Mesenchymal stem cell (in vitro differentiated cells and primary cell): ENCODE results near the gene PTPRD.

Experiments
- DNase-seq: peaks from one replicate; pipeline ENCODE4 v3.0.0-alpha.2; 2013
- H2AFZ ChIP-seq: one replicate; pipeline ENCODE4 v1.6.1; 2013; ENCODE audit warnings: low read depth, mild to moderate bottlenecking, control low read depth, inconsistent platforms, low read length, moderate library complexity
- H2AK5ac ChIP-seq: 2 replicates; pipeline ENCODE4 v1.6.1; 2013; ENCODE audit warnings: low read length, moderate library complexity, mild to moderate bottlenecking, inconsistent platforms; ENCODE audit not compliant: severe bottlenecking
- H2BK120ac ChIP-seq: one replicate; pipeline ENCODE4 v1.6.1; 2013; ENCODE audit warnings: low read depth, mild to moderate bottlenecking, inconsistent platforms, low read length, moderate library complexity
- H2BK12ac ChIP-seq, 2 experiments: one replicate each; pipeline ENCODE4 v1.6.1; 2013; ENCODE audit warnings: inconsistent platforms in 2 of 2, low read length in 2 of 2, mild to moderate bottlenecking in 2 of 2, moderate library complexity in 2 of 2, control low read depth in 1 of 2
- H2BK15ac ChIP-seq: one replicate; pipeline ENCODE4 v1.6.1; 2013; ENCODE audit warnings: mild to moderate bottlenecking, low read depth, inconsistent platforms; ENCODE audit not compliant: poor library complexity, severe bottlenecking
- H2BK5ac ChIP-seq: 2 replicates; pipeline ENCODE4 v1.6.1; 2013; ENCODE audit warnings: low read depth, mild to moderate bottlenecking, low read length, control low read depth, inconsistent platforms; ENCODE audit not compliant: poor library complexity, severe bottlenecking
- H3K14ac ChIP-seq, 2 experiments: one replicate each; pipeline ENCODE4 v1.6.1; 2013; ENCODE audit warnings: inconsistent platforms in 2 of 2, low read length in 2 of 2, control low read depth in 1 of 2, mild to moderate bottlenecking in 1 of 2, moderate library complexity in 1 of 2
- H3K18ac ChIP-seq, 2 experiments: one replicate each; pipeline ENCODE4 v1.6.1; 2013; ENCODE audit warnings: inconsistent platforms in 2 of 2, low read length in 2 of 2, control low read depth in 1 of 2, low read depth in 1 of 2, mild to moderate bottlenecking in 1 of 2
- H3K23ac ChIP-seq, 2 experiments: one replicate each; pipeline ENCODE4 v1.6.1; 2013; ENCODE audit warnings: inconsistent platforms in 2 of 2, low read length in 2 of 2, mild to moderate bottlenecking in 2 of 2, moderate library complexity in 2 of 2, control low read depth in 1 of 2
- H3K27ac ChIP-seq: 2 replicates; pipeline ENCODE4 v1.5.1; 2013; ENCODE audit warnings: mild to moderate bottlenecking, moderate library complexity, low read length, control low read depth, inconsistent platforms; ENCODE audit not compliant: poor library complexity, severe bottlenecking
- H3K27me3 ChIP-seq, 2 experiments: 2 replicates each; pipeline versions ENCODE4 v1.6.1 to v1.7.0; 2013; ENCODE audit warnings: low read length in 2 of 2, mild to moderate bottlenecking in 2 of 2, moderate library complexity in 2 of 2, control low read depth in 1 of 2, inconsistent platforms in 1 of 2; ENCODE audit not compliant: control insufficient read depth in 1 of 2, insufficient read depth in 1 of 2
- H3K36me3 ChIP-seq, 2 experiments: 2 replicates each; pipeline versions ENCODE4 v1.6.1 to v1.7.0; 2013; ENCODE audit warnings: low read length in 2 of 2, control low read depth in 1 of 2, inconsistent platforms in 1 of 2, low read depth in 1 of 2, mild to moderate bottlenecking in 1 of 2; ENCODE audit not compliant: insufficient read depth in 2 of 2, control insufficient read depth in 1 of 2
- H3K4ac ChIP-seq, 2 experiments: one replicate each; pipeline ENCODE4 v1.6.1; 2013; ENCODE audit warnings: inconsistent platforms in 2 of 2, low read length in 2 of 2, mild to moderate bottlenecking in 2 of 2, moderate library complexity in 2 of 2, control low read depth in 1 of 2, low read depth in 1 of 2
- H3K4me1 ChIP-seq: 2 replicates; pipeline ENCODE4 v1.6.1; 2013; ENCODE audit warnings: low read depth, low read length, control low read depth; ENCODE audit not compliant: control insufficient read depth, insufficient read depth
- H3K4me2 ChIP-seq: 2 replicates; pipeline ENCODE4 v1.6.1; 2013; ENCODE audit warnings: low read length, mild to moderate bottlenecking, inconsistent platforms; ENCODE audit not compliant: poor library complexity, severe bottlenecking
- H3K4me3 ChIP-seq, 2 experiments: 2 replicates each; pipeline versions ENCODE4 v1.5.1 to v1.7.0; 2013; ENCODE audit warnings: low read length in 2 of 2, mild to moderate bottlenecking in 2 of 2, control low read depth in 1 of 2, low read depth in 1 of 2; ENCODE audit not compliant: insufficient read depth in 1 of 2
- H3K79me1 ChIP-seq: replicated peaks from 2 replicates; pipeline ENCODE4 v1.6.1; 2013; ENCODE audit warnings: mild to moderate bottlenecking, control low read depth, low read length, inconsistent platforms; ENCODE audit not compliant: poor library complexity, severe bottlenecking
- H3K9ac ChIP-seq: 2 replicates; pipeline ENCODE4 v1.7.0; 2013; ENCODE audit warnings: mild to moderate bottlenecking, low read length, moderate library complexity
- H3K9me3 ChIP-seq: 2 replicates; pipeline ENCODE4 v1.7.0; 2013; ENCODE audit warnings: mild to moderate bottlenecking, low read length; ENCODE audit not compliant: control insufficient read depth
- H4K8ac ChIP-seq: one replicate; pipeline ENCODE4 v1.6.1; 2013; ENCODE audit warnings: inconsistent platforms, mild to moderate bottlenecking, low read length, moderate library complexity
- H4K91ac ChIP-seq: one replicate; pipeline ENCODE4 v1.6.1; 2013; ENCODE audit warnings: mild to moderate bottlenecking, low read length, inconsistent platforms
- WGBS: methylation state at CpG from one replicate; pipeline ENCODE4 v1.1.7; 2013; ENCODE audit warnings: mixed read lengths; 5-methylcytosine and 5-hydroxymethylcytosine counted together

Gene PTPRD

GRCh38 chr9:8727191-8727590 lies 1885.6 kb downstream of the PTPRD start:
- Histone ChIP-seq H3K14ac (no peak overlapping the region), H3K27ac (no peak overlapping the region), H3K79me1 (peaks cover 1% of the 10 kb centered on the region)

GRCh38 chr9:8726692-8727091 lies 1886.1 kb downstream of the PTPRD start:
- H2BK5ac ChIP-seq, result no peak overlapping the region
- peaks cover 3% of the 10 kb centered on the region for H3K79me1 ChIP-seq
- no peak for DNase-seq
- no peak overlapping the region for H3K9ac ChIP-seq
- H3K4me3 ChIP-seq, result no peak overlapping the region
- no peak overlapping the region for H4K91ac ChIP-seq
- H3K18ac ChIP-seq, result peak overlapping the region in 1 of 2 experiments; percentile 21
- no peak overlapping the region for H2BK12ac ChIP-seq
- H3K27me3 ChIP-seq, result no peaks in the 10 kb centered on the region
- no peak overlapping the region for H2AK5ac ChIP-seq
- H2BK15ac ChIP-seq, result no peak overlapping the region
- H3K23ac ChIP-seq, result no peak overlapping the region
- no peak overlapping the region for H3K27ac ChIP-seq
- peaks cover 1% of the 10 kb centered on the region for H3K4me1 ChIP-seq
- H2BK120ac ChIP-seq, result no peak overlapping the region
- no peak overlapping the region for H3K4me2 ChIP-seq
- no peak overlapping the region for H3K4ac ChIP-seq
- H4K8ac ChIP-seq, result no peak overlapping the region
- no peaks in the 10 kb centered on the region for H3K9me3 ChIP-seq
- WGBS, result 97% methylated on average over 4 of the region's 4 CpGs
- no peaks in the 10 kb centered on the region for H3K36me3 ChIP-seq
- H2AFZ ChIP-seq, result no peak overlapping the region
- no peak overlapping the region for H3K14ac ChIP-seq

More at GRCh38 chr9:8727191-8727590, 1885.6 kb downstream of the PTPRD start:
- peaks cover 1% of the 10 kb centered on the region for H3K4me1 ChIP-seq
- no peaks in the 10 kb centered on the region for H3K27me3 ChIP-seq
- H4K8ac ChIP-seq, result no peak overlapping the region
- H4K91ac ChIP-seq, result no peak overlapping the region
- no peak overlapping the region for H3K9ac ChIP-seq
- no peak overlapping the region for H2BK120ac ChIP-seq
- no peak overlapping the region for H2BK5ac ChIP-seq
- H2BK12ac ChIP-seq, result no peak overlapping the region
- no peak overlapping the region for H2AK5ac ChIP-seq
- no peak overlapping the region for H3K18ac ChIP-seq
- H2AFZ ChIP-seq, result no peak overlapping the region
- no peak overlapping the region for H3K4me2 ChIP-seq
- DNase-seq, result no peak
- no peak overlapping the region for H3K23ac ChIP-seq
- no peak overlapping the region for H3K4ac ChIP-seq
- H3K4me3 ChIP-seq, result no peak overlapping the region
- WGBS, result no CpG with 5 or more reads among the region's 2 CpGs
- no peaks in the 10 kb centered on the region for H3K9me3 ChIP-seq
- H3K36me3 ChIP-seq, result no peaks in the 10 kb centered on the region
- no peak overlapping the region for H2BK15ac ChIP-seq

GRCh38 chr9:8725635-8726034 lies 1887.2 kb downstream of the PTPRD start:
- no peak overlapping the region for H3K18ac ChIP-seq
- no peak overlapping the region for H3K4ac ChIP-seq
- no peaks in the 10 kb centered on the region for H3K36me3 ChIP-seq
- peaks cover under 1% of the 10 kb centered on the region for H3K4me1 ChIP-seq
- peak; percentile 47 for DNase-seq
- no peak overlapping the region for H4K91ac ChIP-seq
- no peak overlapping the region for H3K14ac ChIP-seq
- H3K4me2 ChIP-seq, result no peak overlapping the region
- H2BK120ac ChIP-seq, result no peak overlapping the region
- no peaks in the 10 kb centered on the region for H3K27me3 ChIP-seq
- H2BK12ac ChIP-seq, result no peak overlapping the region
- H3K23ac ChIP-seq, result no peak overlapping the region
- H2AK5ac ChIP-seq, result no peak overlapping the region
- no peak overlapping the region for H3K27ac ChIP-seq
- no peak overlapping the region for H4K8ac ChIP-seq
- peaks cover 3% of the 10 kb centered on the region for H3K79me1 ChIP-seq
- H3K9me3 ChIP-seq, result no peaks in the 10 kb centered on the region
- no peak overlapping the region for H3K4me3 ChIP-seq
- H2BK5ac ChIP-seq, result no peak overlapping the region
- no peak overlapping the region for H3K9ac ChIP-seq
- H2AFZ ChIP-seq, result no peak overlapping the region
- WGBS, result 0% methylated on average over 1 of the region's 1 CpG
- no peak overlapping the region for H2BK15ac ChIP-seq

GRCh38 chr9:8724284-8725018 lies 1888.4 kb downstream of the PTPRD start:
- H2BK120ac ChIP-seq, result no peak overlapping the region
- H2AFZ ChIP-seq, result no peak overlapping the region

More at GRCh38 chr9:8724284-8725018, 1888.4 kb downstream of the PTPRD start:
- no peak overlapping the region for H3K4me3 ChIP-seq
- no peaks in the 10 kb centered on the region for H3K36me3 ChIP-seq
- no peak overlapping the region for H3K23ac ChIP-seq
- H3K27me3 ChIP-seq, result peaks cover 0 to under 1% of the 10 kb centered on the region in 2 experiments
- no peak overlapping the region for H3K27ac ChIP-seq
- H3K4me1 ChIP-seq, result peaks cover 3% of the 10 kb centered on the region
- no peak overlapping the region for H3K18ac ChIP-seq
- no peak overlapping the region for H3K9ac ChIP-seq
- H2BK15ac ChIP-seq, result no peak overlapping the region
- no peak overlapping the region for H4K8ac ChIP-seq
- no peak overlapping the region for H4K91ac ChIP-seq
- H3K9me3 ChIP-seq, result no peaks in the 10 kb centered on the region
- DNase-seq, result no peak
- no peak overlapping the region for H3K14ac ChIP-seq
- H3K4ac ChIP-seq, result no peak overlapping the region
- H2AK5ac ChIP-seq, result no peak overlapping the region
- no peak overlapping the region for H3K4me2 ChIP-seq
- H2BK12ac ChIP-seq, result no peak overlapping the region
- no peak overlapping the region for H2BK5ac ChIP-seq
- 88% methylated on average over 7 of the region's 11 CpGs for WGBS
- peaks cover 7% of the 10 kb centered on the region for H3K79me1 ChIP-seq
